Measurements from ENCODE around the gene RGS6.

RGS6 gene

GRCh38 chr14:72583316-72584272 lies 651.4 kb downstream of the RGS6 start:
- Histone ChIP-seq H3K36me3 (ENCODE audit: control insufficient read depth, insufficient read depth, low read length) (no peaks in the 10 kb centered on the region), H3K4me1 (ENCODE audit: control insufficient read depth, insufficient read depth, low read length) (no peaks in the 10 kb centered on the region), H3K27me3 (ENCODE audit: control insufficient read depth, insufficient read depth, low read length) (no peaks in the 10 kb centered on the region), H3K9ac (ENCODE audit: low read length) (no peak overlapping the region), H3K4me3 (ENCODE audit: low read length) (no peak overlapping the region), H3K27ac (ENCODE audit: low read depth, low read length) (no peak overlapping the region)

- no peak overlapping the region for H3K9ac ChIP-seq (ENCODE audit: low read length)
- H3K4me1 ChIP-seq (ENCODE audit: control insufficient read depth, insufficient read depth, low read length), result no peaks in the 10 kb centered on the region
- no peak overlapping the region for H3K4me3 ChIP-seq (ENCODE audit: low read length)
- no peaks in the 10 kb centered on the region for H3K27me3 ChIP-seq (ENCODE audit: control insufficient read depth, insufficient read depth, low read length)
- no peaks in the 10 kb centered on the region for H3K36me3 ChIP-seq (ENCODE audit: control insufficient read depth, insufficient read depth, low read length)
- no peak overlapping the region for H3K27ac ChIP-seq (ENCODE audit: low read depth, low read length)
These were observed 656.3 kb downstream of the RGS6 start for GRCh38 chr14:72588521-72588920.

- Histone ChIP-seq H3K9ac (ENCODE audit: low read length) (no peak overlapping the region), H3K36me3 (ENCODE audit: control insufficient read depth, insufficient read depth, low read length) (no peaks in the 10 kb centered on the region), H3K4me3 (ENCODE audit: low read length) (no peak overlapping the region), H3K27me3 (ENCODE audit: control insufficient read depth, insufficient read depth, low read length) (no peaks in the 10 kb centered on the region), H3K4me1 (ENCODE audit: control insufficient read depth, insufficient read depth, low read length) (no peaks in the 10 kb centered on the region), H3K27ac (ENCODE audit: low read depth, low read length) (no peak overlapping the region)
These were observed 657.4 kb downstream of the RGS6 start for GRCh38 chr14:72589652-72590051.

- no peak overlapping the region for H3K9ac ChIP-seq (ENCODE audit: low read length)
- no peaks in the 10 kb centered on the region for H3K4me1 ChIP-seq (ENCODE audit: control insufficient read depth, insufficient read depth, low read length)
- H3K4me3 ChIP-seq (ENCODE audit: low read length), result no peak overlapping the region
- no peaks in the 10 kb centered on the region for H3K36me3 ChIP-seq (ENCODE audit: control insufficient read depth, insufficient read depth, low read length)
- no peaks in the 10 kb centered on the region for H3K27me3 ChIP-seq (ENCODE audit: control insufficient read depth, insufficient read depth, low read length)
- H3K27ac ChIP-seq (ENCODE audit: low read depth, low read length), result no peak overlapping the region
These were observed 658.3 kb downstream of the RGS6 start for GRCh38 chr14:72590577-72590976.

- Histone ChIP-seq H3K4me1 (ENCODE audit: control insufficient read depth, insufficient read depth, low read length) (no peaks in the 10 kb centered on the region), H3K9ac (ENCODE audit: low read length) (no peak overlapping the region), H3K27ac (ENCODE audit: low read depth, low read length) (no peak overlapping the region), H3K27me3 (ENCODE audit: control insufficient read depth, insufficient read depth, low read length) (no peaks in the 10 kb centered on the region), H3K36me3 (ENCODE audit: control insufficient read depth, insufficient read depth, low read length) (no peaks in the 10 kb centered on the region), H3K4me3 (ENCODE audit: low read length) (no peak overlapping the region)
These were observed 659.2 kb downstream of the RGS6 start for GRCh38 chr14:72591391-72591790.

GRCh38 chr14:72594099-72594901 lies 662.1 kb downstream of the RGS6 start:
- Histone ChIP-seq H3K27ac (ENCODE audit: low read depth, low read length) (no peak overlapping the region), H3K36me3 (ENCODE audit: control insufficient read depth, insufficient read depth, low read length) (no peaks in the 10 kb centered on the region), H3K4me1 (ENCODE audit: control insufficient read depth, insufficient read depth, low read length) (no peaks in the 10 kb centered on the region), H3K9ac (ENCODE audit: low read length) (no peak overlapping the region), H3K4me3 (ENCODE audit: low read length) (no peak overlapping the region), H3K27me3 (ENCODE audit: control insufficient read depth, insufficient read depth, low read length) (no peaks in the 10 kb centered on the region)

GRCh38 chr14:72595152-72595862 lies 663.1 kb downstream of the RGS6 start:
- Histone ChIP-seq H3K9ac (ENCODE audit: low read length) (no peak overlapping the region), H3K27ac (ENCODE audit: low read depth, low read length) (no peak overlapping the region), H3K27me3 (ENCODE audit: control insufficient read depth, insufficient read depth, low read length) (no peaks in the 10 kb centered on the region), H3K4me1 (ENCODE audit: control insufficient read depth, insufficient read depth, low read length) (no peaks in the 10 kb centered on the region), H3K4me3 (ENCODE audit: low read length) (no peak overlapping the region), H3K36me3 (ENCODE audit: control insufficient read depth, insufficient read depth, low read length) (no peaks in the 10 kb centered on the region)

- Histone ChIP-seq H3K27me3 (ENCODE audit: control insufficient read depth, insufficient read depth, low read length) (no peaks in the 10 kb centered on the region), H3K4me3 (ENCODE audit: low read length) (no peak overlapping the region), H3K27ac (ENCODE audit: low read depth, low read length) (no peak overlapping the region), H3K9ac (ENCODE audit: low read length) (no peak overlapping the region), H3K36me3 (ENCODE audit: control insufficient read depth, insufficient read depth, low read length) (no peaks in the 10 kb centered on the region), H3K4me1 (ENCODE audit: control insufficient read depth, insufficient read depth, low read length) (no peaks in the 10 kb centered on the region)
These were observed 665.3 kb downstream of the RGS6 start for GRCh38 chr14:72597252-72598233.

- no peak overlapping the region for H3K4me3 ChIP-seq (ENCODE audit: low read length)
- no peak overlapping the region for H3K27ac ChIP-seq (ENCODE audit: low read depth, low read length)
- no peaks in the 10 kb centered on the region for H3K36me3 ChIP-seq (ENCODE audit: control insufficient read depth, insufficient read depth, low read length)
- H3K4me1 ChIP-seq (ENCODE audit: control insufficient read depth, insufficient read depth, low read length), result no peaks in the 10 kb centered on the region
- H3K9ac ChIP-seq (ENCODE audit: low read length), result no peak overlapping the region
- no peaks in the 10 kb centered on the region for H3K27me3 ChIP-seq (ENCODE audit: control insufficient read depth, insufficient read depth, low read length)
These were observed 666.1 kb downstream of the RGS6 start for GRCh38 chr14:72598306-72598705.

- H3K4me1 ChIP-seq (ENCODE audit: control insufficient read depth, insufficient read depth, low read length), result no peaks in the 10 kb centered on the region
- no peaks in the 10 kb centered on the region for H3K36me3 ChIP-seq (ENCODE audit: control insufficient read depth, insufficient read depth, low read length)
- H3K4me3 ChIP-seq (ENCODE audit: low read length), result no peak overlapping the region
- H3K27me3 ChIP-seq (ENCODE audit: control insufficient read depth, insufficient read depth, low read length), result no peaks in the 10 kb centered on the region
- H3K27ac ChIP-seq (ENCODE audit: low read depth, low read length), result no peak overlapping the region
- no peak overlapping the region for H3K9ac ChIP-seq (ENCODE audit: low read length)
These were observed 667.6 kb downstream of the RGS6 start for GRCh38 chr14:72599579-72600470.
